SK-N-SH (cell line): ENCODE data around the gene SAMM50.

Experiments used
- CHD2 ChIP-seq: fragments of 150-350 bp; IDR thresholded peaks from 2 replicates; pipeline ENCODE4 v1.6.1; 2018; ENCODE audit warnings: low read length; ENCODE audit not compliant: partially characterized antibody
- CTCF ChIP-seq: fragments of 200-600 bp; sonication (generic); IDR thresholded peaks from 2 replicates; pipeline ENCODE4 v1.6.1; 2017; ENCODE audit warnings: antibody characterized with exemption, mild to moderate bottlenecking, moderate library complexity
- EP300 ChIP-seq, 2 experiments: IDR thresholded peaks; 2 replicates each; pipeline versions ENCODE4 v1.4.0 to v1.6.1; 2012; ENCODE audit warnings: borderline replicate concordance in 1 of 2, low read depth in 1 of 2, low read length in 1 of 2
- MEF2A ChIP-seq: IDR thresholded peaks from 2 replicates; pipeline ENCODE4 v1.4.0; 2012; ENCODE audit warnings: low read depth, borderline replicate concordance
- POLR2AphosphoS5 ChIP-seq: IDR thresholded peaks from 2 replicates; pipeline ENCODE4 v1.6.1; 2012; ENCODE audit warnings: low read depth, low read length
- RAD21 ChIP-seq: IDR thresholded peaks from 2 replicates; pipeline ENCODE4 v1.6.1; 2012; ENCODE audit warnings: mild to moderate bottlenecking, low read length
- RCOR1 ChIP-seq: fragments of 150-350 bp; IDR thresholded peaks from 2 replicates; pipeline ENCODE4 v1.6.1; 2017; ENCODE audit warnings: antibody characterized with exemption, low read length
- RFX5 ChIP-seq: IDR thresholded peaks from 2 replicates; pipeline ENCODE4 v1.6.1; 2012; ENCODE audit warnings: mild to moderate bottlenecking, improper control_type of control experiment, low read length
- SIN3A ChIP-seq: IDR thresholded peaks from 2 replicates; pipeline ENCODE4 v1.6.1; 2012; ENCODE audit warnings: low read depth, mild to moderate bottlenecking, low read length, moderate library complexity, borderline replicate concordance
- TAF1 ChIP-seq: IDR thresholded peaks from 2 replicates; pipeline ENCODE4 v1.6.1; 2012; ENCODE audit warnings: low read depth, mild to moderate bottlenecking, low read length, moderate library complexity, borderline replicate concordance
- USF1 ChIP-seq: IDR thresholded peaks from 2 replicates; pipeline ENCODE4 v1.4.0; 2012; ENCODE audit warnings: low read depth, borderline replicate concordance
- TF ChIP-seq, protein P1 (sequence below): IDR thresholded peaks from 2 replicates; pipeline ENCODE4 v1.4.0; 2012; ENCODE audit warnings: low read depth
- TF ChIP-seq, protein P2 (sequence below): fragments of 150-350 bp; IDR thresholded peaks from 2 replicates; pipeline ENCODE4 v1.6.1; 2017; ENCODE audit warnings: antibody characterized with exemption, low read length, low read depth, borderline replicate concordance

DNA sequence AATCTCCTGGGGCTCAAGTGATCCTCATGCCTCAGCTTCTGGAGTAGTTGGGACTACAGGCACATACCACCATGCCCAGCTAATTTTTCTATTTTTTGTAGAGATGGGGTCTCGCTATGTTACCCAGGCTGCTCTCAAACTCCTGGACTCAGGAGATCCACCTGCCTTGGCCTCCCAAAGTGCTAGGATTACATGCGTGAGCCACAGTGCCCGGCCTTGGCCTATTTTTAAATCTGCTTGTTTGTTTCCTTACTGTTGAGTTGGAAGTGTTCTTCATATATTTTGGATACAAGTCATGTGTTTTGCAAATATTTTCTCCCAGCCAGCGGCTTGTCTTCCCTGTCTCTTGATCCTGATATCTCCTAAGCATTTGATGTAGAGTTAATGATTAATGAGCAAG, 73.8 kb downstream of the SAMM50 start:
- TF ChIP-seq CTCF: no peak
- TF ChIP-seq CHD2: no peak
- TF ChIP-seq RFX5: no peak
- no peak for TF ChIP-seq TAF1
- no peak for TF ChIP-seq RCOR1
- TF ChIP-seq, protein P1, sequence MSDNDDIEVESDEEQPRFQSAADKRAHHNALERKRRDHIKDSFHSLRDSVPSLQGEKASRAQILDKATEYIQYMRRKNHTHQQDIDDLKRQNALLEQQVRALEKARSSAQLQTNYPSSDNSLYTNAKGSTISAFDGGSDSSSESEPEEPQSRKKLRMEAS: no peak
- TF ChIP-seq RAD21: no peak
- TF ChIP-seq SIN3A: no peak
- no peak for TF ChIP-seq EP300 (IDR thresholded peaks at IDR 0.05; ENCODE audit: borderline replicate concordance in 1 of 2, low read depth in 1 of 2, low read length in 1 of 2)
- no peak for TF ChIP-seq MEF2A
- no peak for TF ChIP-seq POLR2AphosphoS5
- TF ChIP-seq, protein P2, sequence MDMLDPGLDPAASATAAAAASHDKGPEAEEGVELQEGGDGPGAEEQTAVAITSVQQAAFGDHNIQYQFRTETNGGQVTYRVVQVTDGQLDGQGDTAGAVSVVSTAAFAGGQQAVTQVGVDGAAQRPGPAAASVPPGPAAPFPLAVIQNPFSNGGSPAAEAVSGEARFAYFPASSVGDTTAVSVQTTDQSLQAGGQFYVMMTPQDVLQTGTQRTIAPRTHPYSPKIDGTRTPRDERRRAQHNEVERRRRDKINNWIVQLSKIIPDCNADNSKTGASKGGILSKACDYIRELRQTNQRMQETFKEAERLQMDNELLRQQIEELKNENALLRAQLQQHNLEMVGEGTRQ: no peak
- no peak for TF ChIP-seq USF1
